Iris pigment epithelial cell (primary cell): ENCODE data around the gene GRM1.
A peak's percentile ranks its signal among the peaks of the same experiment; 100 is the strongest.

Source experiments
- DNase-seq: peaks from one replicate; pipeline ENCODE4 v3.0.0-alpha.2; 2011; ENCODE audit warnings: low read depth

Gene GRM1

DNA sequence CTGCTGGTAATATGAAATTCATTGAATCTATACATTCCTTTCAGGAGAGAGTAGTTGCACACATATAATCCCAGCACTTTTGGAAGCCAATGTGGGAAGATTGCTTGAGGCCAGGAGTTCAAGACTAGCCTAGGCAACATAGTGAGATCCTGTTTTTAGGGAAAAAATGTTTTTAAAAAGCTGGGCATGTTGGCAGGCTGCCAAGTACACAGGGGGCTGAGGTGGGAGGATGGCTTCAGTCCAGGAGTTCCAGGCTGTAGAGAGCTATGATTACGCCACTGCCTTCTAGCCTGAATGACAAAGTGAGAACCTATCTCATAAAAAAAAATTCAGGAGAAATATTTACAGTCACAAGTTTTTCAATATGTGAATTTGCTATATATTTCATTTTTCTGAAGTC, 71.9 kb downstream of the GRM1 start:
- DNase-seq: no peak

DNA sequence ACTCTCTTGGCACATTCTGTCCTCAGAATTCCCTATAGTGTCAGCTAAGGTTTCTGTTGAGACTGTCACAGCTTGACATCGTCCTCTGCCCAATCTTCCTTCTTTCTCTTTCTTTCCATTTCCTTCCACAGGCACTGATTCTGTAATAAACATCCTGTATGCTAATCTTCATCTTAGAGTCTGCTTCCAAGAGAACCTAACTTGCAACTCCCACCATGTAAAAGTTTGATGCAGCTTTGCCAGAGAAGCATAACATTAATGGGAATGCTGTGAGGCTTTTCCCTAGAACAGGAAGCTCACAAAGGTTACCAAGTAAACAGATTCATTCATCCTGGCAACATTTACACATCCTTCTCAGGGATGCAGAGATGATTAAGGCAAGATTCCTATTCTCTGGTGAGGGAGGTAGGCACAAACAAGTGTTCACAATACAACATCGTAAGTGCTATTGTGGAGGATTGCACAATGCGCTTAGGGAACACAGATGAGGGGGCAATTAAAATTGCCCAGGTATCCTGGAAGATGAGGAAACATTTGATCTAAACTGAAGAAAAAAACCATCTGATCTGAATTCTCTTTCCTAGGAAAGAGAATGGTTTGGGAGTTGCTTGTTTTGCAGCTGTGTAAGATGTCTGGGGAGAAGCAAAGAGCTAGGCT, 74.7 kb downstream of the GRM1 start:
- no peak for DNase-seq

DNA sequence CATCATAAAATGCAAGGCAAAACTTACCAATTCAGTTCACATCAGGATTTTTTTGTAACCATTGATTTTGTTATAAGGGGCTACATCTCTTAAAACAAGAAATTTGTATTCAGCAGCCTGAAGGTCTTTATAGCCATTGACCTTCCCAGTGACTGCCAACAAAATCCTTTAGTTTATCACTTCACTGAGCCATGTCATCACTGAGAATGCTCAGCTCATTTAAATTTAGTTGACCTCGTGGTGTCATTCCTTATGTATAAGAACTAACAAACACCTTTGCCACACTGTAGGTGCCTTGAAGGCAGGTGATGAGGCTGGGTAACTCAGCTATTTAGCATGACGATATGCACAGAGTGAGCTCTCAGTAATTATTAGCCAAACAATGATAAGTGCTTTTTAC, 77.7 kb downstream of the GRM1 start:
- DNase-seq: no peak

DNA sequence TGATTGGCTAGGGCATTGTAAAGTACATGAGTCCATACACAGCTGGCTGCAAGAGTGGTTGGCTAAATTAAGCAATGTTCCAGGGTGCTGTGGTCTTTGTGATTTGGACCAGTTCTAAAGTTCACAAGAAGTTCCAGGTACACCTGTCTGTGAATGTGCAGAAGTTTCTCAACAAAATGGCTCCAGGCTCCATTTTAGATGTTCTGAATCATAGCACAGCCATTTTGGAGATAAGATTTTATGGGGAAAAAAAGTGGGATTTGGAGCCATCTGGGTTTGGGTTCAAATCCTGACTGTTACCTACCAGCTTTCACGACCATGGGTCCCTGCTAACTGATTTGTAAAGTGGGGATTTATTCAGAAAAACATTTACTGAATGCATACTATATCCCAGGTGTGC, 82.1 kb downstream of the GRM1 start:
- no peak for DNase-seq

DNA sequence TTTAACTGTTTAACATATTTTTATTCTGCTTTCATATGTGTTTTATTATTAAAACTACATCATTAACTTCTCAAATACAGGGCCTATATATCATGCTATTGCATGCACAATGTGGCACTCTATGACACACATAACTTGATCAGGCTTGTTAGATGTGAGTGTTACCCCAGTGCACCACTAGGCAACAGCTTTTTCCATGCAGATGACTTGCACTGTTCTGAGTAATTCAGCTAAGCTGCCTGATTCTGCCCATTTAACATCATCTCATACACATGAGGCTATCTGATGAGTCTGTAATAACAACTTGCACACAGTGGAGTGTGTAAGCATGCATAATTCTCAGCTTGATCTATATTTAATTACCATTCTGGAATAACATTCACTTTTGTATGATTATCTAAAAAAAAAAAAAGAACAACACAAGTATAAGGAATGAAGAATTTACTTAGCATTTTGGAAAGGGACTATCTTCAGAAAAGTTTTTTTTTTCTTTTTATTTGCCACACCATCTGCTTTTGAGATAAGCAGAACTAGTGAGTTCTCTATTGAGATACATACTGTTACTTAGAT, 83.1 kb downstream of the GRM1 start:
- no peak for DNase-seq

DNA sequence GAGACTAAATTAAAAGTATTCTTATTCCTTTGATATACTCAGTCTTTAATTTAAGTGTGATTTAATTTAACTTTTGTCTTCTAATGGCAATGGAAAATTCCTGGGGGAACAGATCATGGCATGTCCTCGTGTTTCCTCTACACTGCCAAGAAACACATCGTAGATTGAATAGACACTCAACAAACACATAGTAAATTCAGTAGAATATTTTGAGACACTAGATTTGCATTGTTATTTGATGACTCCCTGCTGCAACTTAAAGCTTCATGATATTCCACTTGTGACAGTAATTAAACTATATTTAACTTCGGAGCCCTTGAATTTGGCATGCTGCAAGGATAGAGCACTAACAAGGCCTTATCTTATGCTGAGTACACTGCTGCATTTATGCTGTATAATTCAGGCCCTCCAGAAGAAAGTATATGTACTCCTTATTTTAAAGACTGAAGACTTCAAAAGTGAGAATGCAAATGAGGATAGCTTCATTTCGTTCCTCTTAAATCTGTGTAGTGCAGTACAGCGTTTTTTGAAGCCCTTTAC, 84.3 kb downstream of the GRM1 start:
- DNase-seq: no peak

DNA sequence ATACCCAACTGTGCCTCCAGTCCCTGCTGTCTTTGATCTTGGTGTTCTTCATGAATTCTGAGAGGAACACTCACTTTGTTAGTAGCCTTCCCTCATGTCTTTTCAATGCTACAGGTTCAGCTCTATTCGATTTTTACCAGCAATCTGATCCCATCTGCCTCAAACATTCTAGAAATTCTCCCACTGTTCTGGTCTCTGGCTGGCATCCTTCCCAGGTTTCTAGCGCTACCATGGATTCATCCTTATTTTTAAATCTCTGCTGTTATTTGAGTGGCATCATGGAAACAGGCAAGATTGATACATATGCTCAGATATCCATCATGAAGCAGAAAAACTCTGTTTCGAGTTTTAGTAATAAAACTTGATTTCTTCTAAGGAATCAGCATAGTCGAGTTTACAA, 94.8 kb downstream of the GRM1 start:
- no peak for DNase-seq

DNA sequence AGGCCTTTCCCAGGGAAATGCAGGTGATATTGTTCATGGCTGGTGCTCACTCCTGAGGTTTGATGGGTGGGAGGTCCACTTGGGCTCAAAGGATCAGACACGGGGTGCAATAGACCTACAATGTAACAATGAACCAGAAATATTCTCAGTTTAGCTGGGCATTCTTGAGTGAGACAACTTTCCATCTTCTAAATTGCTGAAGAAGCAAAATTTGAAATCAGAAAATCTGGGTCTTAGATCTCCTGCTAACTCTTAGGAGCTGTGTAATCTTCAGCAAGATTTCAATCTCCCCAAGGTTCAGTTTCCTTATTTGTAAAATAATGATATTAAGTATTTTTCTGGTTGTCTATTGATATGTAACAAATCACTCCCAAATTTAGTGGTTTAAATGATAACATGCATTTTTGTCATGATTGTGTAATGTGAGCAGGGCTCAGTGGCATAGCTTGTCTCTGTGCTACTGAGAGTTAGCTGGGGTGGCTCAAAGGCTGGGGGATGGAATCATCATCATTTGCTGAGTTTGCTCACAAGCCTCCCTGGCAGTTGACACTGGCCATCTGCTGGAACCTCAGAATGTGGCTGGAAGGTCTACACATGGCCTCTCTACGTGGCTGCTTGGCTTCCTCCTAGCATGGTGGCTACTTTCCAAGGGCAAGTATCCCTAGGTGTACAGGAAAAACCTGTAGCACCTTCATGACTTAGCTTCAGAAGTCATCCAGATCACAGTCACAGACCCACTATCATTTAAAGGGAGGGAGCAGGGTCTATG, 98.8 kb downstream of the GRM1 start:
- DNase-seq: no peak

DNA sequence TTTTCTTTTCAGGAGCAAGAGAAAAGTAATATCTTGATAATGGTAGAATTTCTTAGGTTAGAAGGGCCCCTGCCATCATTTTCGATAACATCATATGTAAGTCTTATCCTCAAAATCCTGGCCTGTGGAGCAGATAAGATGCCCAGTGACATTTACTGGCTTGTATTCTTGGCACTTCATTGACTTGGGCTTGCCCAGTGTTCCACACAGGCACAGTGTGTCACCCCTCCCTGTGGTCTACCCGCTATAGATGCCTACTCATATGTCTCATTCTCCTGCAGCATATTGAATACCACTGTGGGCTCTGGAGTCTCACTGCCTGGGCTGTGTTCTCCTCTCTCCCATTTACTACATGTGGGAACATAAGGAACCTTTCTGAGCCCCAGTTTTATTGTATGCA, 105.0 kb downstream of the GRM1 start:
- DNase-seq: no peak

DNA sequence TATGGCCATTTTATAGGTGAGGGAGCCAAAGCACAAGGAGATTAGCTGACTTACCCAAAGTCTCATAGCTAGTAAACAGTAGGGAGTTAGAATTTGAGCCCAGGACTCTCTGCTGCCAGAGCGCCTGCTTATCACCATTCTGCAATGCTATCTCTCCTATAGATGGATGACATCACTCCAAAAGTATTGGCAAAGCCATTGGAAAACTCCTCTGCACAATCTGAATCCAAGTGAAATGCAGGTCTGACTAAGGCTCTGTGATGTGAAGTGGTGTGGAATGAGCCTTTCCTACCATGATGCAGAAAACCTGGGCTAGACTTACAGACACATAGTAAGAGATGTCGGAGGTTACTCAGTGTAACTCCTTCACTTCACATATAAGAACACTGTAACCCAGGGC, 106.3 kb downstream of the GRM1 start:
- DNase-seq: peak; percentile 15

DNA sequence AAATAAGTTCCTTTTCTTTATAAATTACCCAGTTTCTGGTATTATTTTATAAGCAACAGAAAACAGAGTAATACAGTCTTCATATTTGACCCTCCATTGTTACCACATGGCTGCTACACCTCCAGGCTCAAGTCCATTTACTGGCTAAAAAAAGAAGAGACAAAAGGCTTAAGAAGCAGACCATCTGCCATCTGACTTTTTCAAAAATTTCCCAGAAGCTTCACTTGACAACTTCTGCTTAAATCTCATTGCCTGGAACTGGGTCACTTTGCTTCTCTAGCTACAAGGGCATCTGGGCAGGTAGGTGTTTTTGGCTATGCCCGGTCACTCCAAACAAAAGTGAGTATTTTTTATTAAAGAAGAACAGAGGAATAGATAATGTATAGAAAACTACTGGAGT, 118.0 kb downstream of the GRM1 start:
- no peak for DNase-seq

DNA sequence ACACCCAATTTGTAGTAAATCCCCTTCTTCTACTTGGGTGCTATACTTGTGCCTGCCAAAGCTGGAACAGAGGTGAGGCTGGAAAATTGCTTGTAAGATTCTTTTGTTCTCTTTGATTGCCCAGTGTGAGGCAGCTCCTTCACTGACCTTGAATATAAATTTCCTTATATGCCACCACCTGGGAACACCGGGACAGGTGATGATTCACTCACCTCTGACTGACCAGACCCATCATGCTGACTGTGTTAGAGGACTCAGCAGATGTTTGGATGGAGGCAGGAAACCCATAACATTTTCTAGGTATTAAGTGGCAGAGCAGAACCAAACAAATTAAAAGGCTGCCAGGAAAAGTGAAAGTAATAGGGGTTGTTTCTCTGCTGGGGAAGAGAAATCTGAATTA, 120.9 kb downstream of the GRM1 start:
- DNase-seq: no peak

DNA sequence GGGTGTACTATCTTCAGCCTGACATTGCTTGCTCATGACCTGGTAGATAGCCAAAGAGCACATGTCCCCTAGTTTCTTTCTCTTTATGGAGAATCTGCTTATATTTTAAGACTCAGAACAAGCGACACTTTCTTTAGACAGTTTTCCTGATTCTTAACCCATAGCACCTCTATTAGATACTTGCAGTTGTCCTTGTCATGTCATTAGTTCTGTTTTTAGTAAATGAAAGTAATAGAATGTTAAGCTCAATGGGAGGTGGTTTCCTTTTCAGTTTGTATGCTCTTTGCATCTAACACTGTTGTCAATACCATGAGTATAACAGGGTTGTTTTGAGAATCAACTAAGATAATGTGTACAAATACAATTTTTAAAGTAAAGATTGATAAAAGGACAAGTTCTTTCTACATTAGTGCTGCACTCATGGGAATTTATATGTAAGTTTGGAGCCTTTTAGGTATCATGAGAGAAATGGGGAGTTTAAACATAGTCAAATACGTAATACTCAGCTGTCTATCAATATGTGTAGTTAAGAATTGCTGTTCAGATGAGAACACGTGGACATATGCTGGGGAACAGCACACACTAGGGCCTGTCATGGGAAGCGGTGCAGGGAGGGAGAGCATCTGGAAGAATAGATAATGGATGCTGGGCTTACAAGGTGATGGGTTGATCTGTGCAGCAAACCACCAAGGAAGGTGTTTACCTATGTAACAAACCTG, 124.3 kb downstream of the GRM1 start:
- no peak for DNase-seq

DNA sequence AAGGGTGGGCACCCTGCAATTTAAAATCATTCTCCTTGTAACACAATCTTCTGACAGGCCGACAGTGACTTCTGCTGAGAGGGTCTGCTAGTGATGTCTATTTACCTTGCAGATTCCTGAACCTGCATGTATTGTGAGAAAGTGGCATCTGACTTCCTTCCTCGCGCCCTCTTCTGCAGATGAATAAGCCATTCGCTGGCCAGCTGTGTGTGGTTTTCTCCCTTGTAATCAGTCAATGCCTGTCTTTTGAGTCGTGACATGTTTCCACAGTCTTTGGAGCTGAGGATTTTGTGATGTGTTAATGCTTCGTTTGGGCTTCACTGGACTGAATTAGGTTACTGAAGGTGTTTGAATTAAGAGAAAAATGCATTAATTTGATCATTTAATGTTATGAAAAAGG, 125.3 kb downstream of the GRM1 start:
- DNase-seq: peak; percentile 3

DNA sequence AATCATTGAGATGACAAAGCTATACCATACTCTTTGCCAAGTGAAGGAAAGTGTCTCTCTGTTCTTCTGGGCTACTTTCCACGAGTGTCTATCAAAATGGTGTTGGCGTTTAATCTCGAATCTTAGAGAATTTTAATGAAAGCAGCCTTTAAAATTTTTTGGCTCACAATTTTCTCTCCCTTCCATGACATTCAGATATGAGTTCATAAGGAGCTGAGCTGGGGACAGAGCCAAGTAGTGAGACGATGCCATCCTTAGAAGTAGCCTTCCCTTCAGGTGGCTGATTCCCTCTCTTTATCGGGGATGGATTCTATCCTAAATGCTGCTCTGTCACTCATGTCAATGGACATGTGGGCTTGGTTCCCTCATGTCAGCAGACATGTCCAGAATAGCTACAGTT, 132.8 kb downstream of the GRM1 start:
- no peak for DNase-seq

DNA sequence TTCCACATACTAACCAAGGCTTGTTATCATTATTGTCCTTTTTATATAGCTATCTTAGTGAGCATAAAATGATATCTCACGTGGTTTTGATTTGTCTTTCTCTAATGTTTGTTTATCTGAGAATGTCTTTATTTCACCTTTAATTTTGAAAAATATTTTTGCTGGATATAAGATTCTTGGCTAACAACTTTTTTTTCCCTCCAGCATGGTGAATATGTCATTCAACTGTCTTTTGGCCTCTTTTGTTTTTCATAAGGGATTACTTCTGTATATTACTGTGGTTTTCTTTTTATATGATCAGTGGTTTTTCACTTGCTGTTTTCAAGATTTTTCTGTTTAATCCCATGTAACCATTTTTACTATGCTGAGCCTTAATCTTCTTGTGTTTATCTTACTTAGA, 141.0 kb downstream of the GRM1 start:
- DNase-seq: no peak

DNA sequence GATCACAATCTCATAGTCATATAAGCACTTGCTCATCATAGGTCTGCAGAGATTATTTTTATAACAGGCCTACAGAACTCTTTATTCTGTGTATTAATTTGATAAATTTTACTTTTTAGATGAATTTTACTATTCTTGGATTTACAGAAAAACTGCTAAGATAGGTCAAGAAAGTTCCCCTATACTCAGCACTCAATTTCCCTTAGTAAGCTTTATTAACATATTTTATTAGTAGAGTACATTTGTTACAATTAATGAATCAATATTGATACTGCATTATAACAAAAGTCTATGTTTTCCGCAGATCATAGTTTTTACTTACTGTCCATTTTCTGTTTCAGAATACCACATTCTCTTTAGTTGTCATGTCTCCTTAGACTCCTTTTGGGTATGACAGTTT, 148.9 kb downstream of the GRM1 start:
- DNase-seq: no peak

DNA sequence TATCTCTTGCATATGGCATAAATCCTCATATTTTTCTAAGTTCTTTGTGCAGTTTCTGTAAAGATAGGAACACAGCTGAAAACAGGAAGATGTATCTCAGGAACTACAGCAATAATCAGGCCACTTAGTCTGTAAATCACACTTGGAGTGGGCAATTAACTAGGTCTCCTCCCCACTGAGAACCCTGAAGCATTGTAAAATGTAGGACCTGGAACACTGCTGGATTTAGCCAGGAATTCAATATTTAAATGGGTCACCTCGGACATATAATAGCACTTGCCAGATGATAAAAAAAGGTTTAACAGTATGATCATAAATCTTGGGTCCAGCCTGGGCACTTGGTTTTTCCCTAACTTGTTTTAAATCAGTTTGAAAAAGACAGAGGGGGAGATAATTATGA, 155.0 kb downstream of the GRM1 start:
- DNase-seq: no peak

DNA sequence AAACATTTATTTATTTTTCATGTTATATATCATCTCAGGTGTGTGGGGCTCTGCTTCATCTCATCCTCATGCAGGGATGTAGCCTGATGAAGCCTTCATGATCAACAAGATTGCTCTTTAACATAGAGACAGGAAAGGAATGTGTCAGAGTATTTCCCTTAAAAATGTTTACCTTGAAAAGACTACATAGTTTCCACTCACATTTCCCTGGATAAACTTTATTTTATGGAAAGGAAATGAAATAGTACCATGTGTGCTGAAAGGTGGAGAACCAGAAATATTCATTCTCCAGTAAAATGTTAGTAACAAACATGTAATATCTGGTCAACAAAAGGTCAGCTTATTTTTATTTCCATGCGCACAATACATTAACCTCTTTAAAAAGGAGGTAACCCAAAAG, 155.8 kb downstream of the GRM1 start:
- no peak for DNase-seq

DNA sequence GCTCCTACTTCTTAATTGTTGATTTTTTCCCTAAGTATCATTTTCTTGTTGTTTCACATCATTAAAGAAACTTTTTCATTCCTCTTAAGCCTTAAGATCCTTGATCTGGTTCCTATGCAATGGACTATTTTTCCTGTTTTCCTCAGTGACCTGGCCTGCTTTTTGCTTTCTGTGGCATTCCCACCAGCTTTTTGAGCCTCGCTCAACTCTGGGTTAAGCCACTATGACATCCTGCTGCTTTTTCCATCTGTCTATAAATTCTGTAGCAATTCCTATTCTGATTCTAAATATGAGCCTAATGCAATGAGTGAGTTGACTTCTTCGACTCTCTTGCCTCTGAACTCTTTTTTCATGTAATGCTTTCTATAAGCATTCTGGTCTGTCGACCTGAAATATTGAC, 160.3 kb downstream of the GRM1 start:
- no peak for DNase-seq

DNA sequence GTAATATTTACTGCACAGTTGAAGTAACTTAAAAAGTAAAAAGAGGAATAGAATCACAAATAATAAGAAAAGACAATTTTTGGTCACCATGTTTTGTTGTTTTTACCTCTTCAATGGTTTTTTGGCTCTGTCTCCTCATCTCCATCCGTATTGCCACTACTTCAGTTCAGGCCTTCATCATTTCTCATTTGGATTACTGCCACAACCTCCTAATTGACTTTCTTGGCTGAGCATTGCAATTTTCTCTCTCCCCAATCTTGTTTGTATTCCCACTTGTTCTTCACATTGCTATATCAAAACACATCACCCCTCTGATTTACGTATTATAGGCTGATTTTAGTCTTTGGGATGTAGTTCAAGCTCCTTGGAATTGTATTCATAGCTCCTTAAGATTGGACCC, 161.7 kb downstream of the GRM1 start:
- DNase-seq: no peak

DNA sequence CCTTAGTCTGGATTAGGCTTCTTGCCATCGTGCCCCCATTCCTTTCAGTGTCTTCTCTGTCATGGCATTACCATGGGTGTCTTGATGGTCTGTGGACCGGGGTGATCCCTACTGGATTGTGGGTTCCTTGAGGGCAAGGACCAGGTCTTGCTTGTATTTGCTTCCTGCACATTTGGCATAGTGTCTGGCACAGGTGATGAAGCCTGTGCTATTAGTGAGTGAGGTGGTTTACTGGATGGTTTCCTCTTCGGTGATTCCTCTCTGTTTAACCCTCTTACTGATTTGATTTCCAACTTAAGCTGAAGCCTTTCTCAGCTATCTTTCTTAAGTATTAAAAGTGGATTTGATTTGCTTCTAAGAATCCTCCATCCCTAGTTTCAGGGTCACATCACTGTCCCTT, 162.3 kb downstream of the GRM1 start:
- no peak for DNase-seq

DNA sequence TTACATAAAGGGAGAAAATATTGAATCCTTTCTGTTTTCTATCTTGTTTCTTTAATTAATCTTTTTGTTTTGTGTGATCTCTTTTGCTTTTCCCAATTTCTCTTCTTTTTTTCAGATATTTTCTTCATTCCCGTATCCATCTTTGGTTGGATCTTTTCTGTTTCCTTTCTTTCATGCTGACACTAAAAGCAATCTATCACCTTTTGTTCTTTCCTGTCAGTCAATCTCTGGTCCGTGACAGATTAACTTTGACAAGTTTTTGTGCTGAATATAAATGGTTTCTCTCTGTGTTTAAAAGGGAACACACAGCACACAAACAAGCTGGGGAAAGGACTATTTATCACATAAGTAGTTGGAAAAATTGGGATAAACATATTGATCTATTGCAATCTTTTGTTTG, 162.8 kb downstream of the GRM1 start:
- DNase-seq: no peak
